IMR-90 (cell line): ENCODE data around the gene METTL4. TPM values are rescaled to one million over a fixed set of nuclear protein-coding genes. Genes with fewer than 3 reads are reported as not detected.

Experiments used
- ATAC-seq: fragments of 200-7000 bp; cut with Tn5 transposase; 2 replicates; pipeline ENCODE4 v1.9.1; 2020; ENCODE audit warnings: low read depth, mild to moderate bottlenecking, moderate library complexity
- BruUV-seq: library from RNA; stranded (reverse); fragments of 400-500 nt; replicated peaks from 2 replicates; lab custom pipeline; 2021; lab: Mats Ljungman, UMichigan
- CTCF ChIA-PET: fragments of 300-600 bp; formaldehyde crosslinking; extraction: SDS; loops from one replicate; lab custom pipeline; 2021; ENCODE audit warnings: antibody characterized with exemption; lab: Yijun Ruan, JAX
- POLR2A ChIA-PET: fragments of 300-600 bp; sonication (Branson Sonifier 250); formaldehyde crosslinking; loops from one replicate; lab custom pipeline; 2022; ENCODE audit warnings: antibody characterized with exemption; ENCODE audit not compliant: unreplicated experiment; lab: Charles Lee
- DNase-seq: peaks from one replicate; pipeline ENCODE4 v3.0.0; 2013
- H2AFZ ChIP-seq: replicated peaks from 2 replicates; pipeline ENCODE3; 2013; ENCODE audit warnings: low read length, mild to moderate bottlenecking; ENCODE audit not compliant: poor library complexity
- H2AK5ac ChIP-seq: 2 replicates; pipeline ENCODE4 v1.6.1; 2013; ENCODE audit warnings: low read depth, low read length, inconsistent platforms
- H2AK9ac ChIP-seq: replicated peaks from 2 replicates; pipeline ENCODE3; 2013; ENCODE audit warnings: mild to moderate bottlenecking, low read depth, low read length, moderate library complexity; ENCODE audit not compliant: poor library complexity
- H2BK120ac ChIP-seq: 2 replicates; pipeline ENCODE4 v1.6.1; 2013; ENCODE audit warnings: low read depth, low read length, inconsistent platforms
- H2BK15ac ChIP-seq: 3 replicates; pipeline ENCODE4 v1.6.1; 2013; ENCODE audit warnings: low read depth, low read length, inconsistent platforms
- H2BK20ac ChIP-seq: 2 replicates; pipeline ENCODE4 v1.6.1; 2013; ENCODE audit warnings: low read depth, mild to moderate bottlenecking, inconsistent platforms, low read length, moderate library complexity
- H2BK5ac ChIP-seq: 2 replicates; pipeline ENCODE4 v1.6.1; 2013; ENCODE audit warnings: mild to moderate bottlenecking, low read depth, low read length, inconsistent platforms; ENCODE audit not compliant: poor library complexity, severe bottlenecking
- H3K14ac ChIP-seq: replicated peaks from 2 replicates; pipeline ENCODE4 v1.6.1; 2013; ENCODE audit warnings: low read depth, low read length, inconsistent platforms
- H3K18ac ChIP-seq: 2 replicates; pipeline ENCODE4 v1.6.1; 2013; ENCODE audit warnings: low read depth, low read length, control low read depth
- H3K23ac ChIP-seq: 2 replicates; pipeline ENCODE4 v1.6.1; 2013; ENCODE audit warnings: low read depth, low read length, inconsistent platforms
- H3K27ac ChIP-seq: 2 replicates; pipeline ENCODE4 v1.5.1; 2013; ENCODE audit warnings: mild to moderate bottlenecking, control low read depth, low read length; ENCODE audit not compliant: insufficient read depth
- H3K27me3 ChIP-seq: 2 replicates; pipeline ENCODE4 v1.6.1; 2013; ENCODE audit warnings: low read length; ENCODE audit not compliant: control insufficient read depth, insufficient read depth
- H3K36me3 ChIP-seq: 2 replicates; pipeline ENCODE4 v1.6.1; 2013; ENCODE audit warnings: low read length, mixed read lengths; ENCODE audit not compliant: control insufficient read depth, insufficient read depth
- H3K4ac ChIP-seq: 2 replicates; pipeline ENCODE4 v1.6.1; 2013; ENCODE audit warnings: low read depth, low read length, inconsistent platforms
- H3K4me1 ChIP-seq: 2 replicates; pipeline ENCODE4 v1.6.1; 2013; ENCODE audit warnings: low read length, mixed read lengths; ENCODE audit not compliant: control insufficient read depth, insufficient read depth
- H3K4me2 ChIP-seq: 2 replicates; pipeline ENCODE4 v1.6.1; 2013; ENCODE audit warnings: low read depth, mild to moderate bottlenecking, control low read depth, low read length, moderate library complexity
- H3K4me3 ChIP-seq: 2 replicates; pipeline ENCODE4 v1.5.1; 2013; ENCODE audit warnings: low read depth, mild to moderate bottlenecking, control low read depth, low read length, moderate library complexity; ENCODE audit not compliant: insufficient read depth
- H3K56ac ChIP-seq: 2 replicates; pipeline ENCODE4 v1.6.1; 2013; ENCODE audit warnings: low read length, inconsistent platforms; ENCODE audit not compliant: insufficient read depth; ENCODE audit errors: extremely low read depth
- H3K79me1 ChIP-seq, 2 experiments: 2 replicates each; pipeline ENCODE4 v1.6.1; 2013; ENCODE audit warnings: low read length in 2 of 2, inconsistent platforms in 1 of 2, low read depth in 1 of 2
- H3K9ac ChIP-seq: 2 replicates; pipeline ENCODE4 v1.6.1; 2013; ENCODE audit warnings: low read depth, low read length, control low read depth
- H3K9me1 ChIP-seq: 2 replicates; pipeline ENCODE4 v1.6.1; 2013; ENCODE audit warnings: low read length, inconsistent platforms; ENCODE audit not compliant: insufficient read depth
- H3K9me3 ChIP-seq: 2 replicates; pipeline ENCODE4 v1.6.1; 2013; ENCODE audit warnings: low read length; ENCODE audit not compliant: control insufficient read depth, insufficient read depth
- H4K20me1 ChIP-seq: 2 replicates; pipeline ENCODE4 v1.6.1; 2013; ENCODE audit warnings: low read length, inconsistent platforms; ENCODE audit not compliant: insufficient read depth
- H4K5ac ChIP-seq: 2 replicates; pipeline ENCODE4 v1.6.1; 2013; ENCODE audit warnings: mild to moderate bottlenecking, low read depth, low read length, control low read depth
- H4K8ac ChIP-seq, 2 experiments: 2 replicates each; pipeline ENCODE4 v1.6.1; 2013; ENCODE audit warnings: low read depth in 2 of 2, low read length in 2 of 2, control low read depth in 1 of 2, inconsistent platforms in 1 of 2
- H4K91ac ChIP-seq: 2 replicates; pipeline ENCODE4 v1.6.1; 2013; ENCODE audit warnings: low read depth, low read length, inconsistent platforms; ENCODE audit not compliant: insufficient read depth
- BHLHE40 ChIP-seq: fragments of 150-350 bp; IDR thresholded peaks from 2 replicates; pipeline ENCODE4 v1.6.1; 2016; ENCODE audit warnings: mild to moderate bottlenecking, low read depth, low read length
- CEBPB ChIP-seq: IDR thresholded peaks from 2 replicates; pipeline ENCODE4 v1.6.1; 2012; ENCODE audit warnings: low read depth, low read length, improper control_type of control experiment
- CHD1 ChIP-seq: IDR thresholded peaks from 2 replicates; pipeline ENCODE4 v1.6.1; 2012; ENCODE audit warnings: low read depth, low read length, improper control_type of control experiment
- CTCF ChIP-seq: conservative IDR thresholded peaks from 2 replicates; pipeline ENCODE4 v1.5.1; 2012; ENCODE audit warnings: mild to moderate bottlenecking, low read depth, low read length, improper control_type of control experiment
- ELK1 ChIP-seq: fragments of 150-350 bp; IDR thresholded peaks from 2 replicates; pipeline ENCODE4 v1.6.1; 2016; ENCODE audit warnings: low read depth, mild to moderate bottlenecking, low read length, moderate library complexity, borderline replicate concordance
- MAFK ChIP-seq: IDR thresholded peaks from 2 replicates; pipeline ENCODE4 v1.6.1; 2012; ENCODE audit warnings: low read depth, low read length, improper control_type of control experiment
- MXI1 ChIP-seq: IDR thresholded peaks from 2 replicates; pipeline ENCODE4 v1.6.1; 2012; ENCODE audit warnings: low read depth, mild to moderate bottlenecking, low read length, moderate library complexity, borderline replicate concordance
- NFE2L2 ChIP-seq: fragments of 150-350 bp; IDR thresholded peaks from 2 replicates; pipeline ENCODE4 v1.6.1; 2016; ENCODE audit warnings: low read depth, mild to moderate bottlenecking, low read length
- POLR2A ChIP-seq: IDR thresholded peaks from 2 replicates; pipeline ENCODE4 v1.6.1; 2012; ENCODE audit warnings: mild to moderate bottlenecking, low read depth, low read length
- RAD21 ChIP-seq: IDR thresholded peaks from 2 replicates; pipeline ENCODE4 v1.6.1; 2012; ENCODE audit warnings: low read length, improper control_type of control experiment
- RCOR1 ChIP-seq: IDR thresholded peaks from 2 replicates; pipeline ENCODE4 v1.6.1; 2012; ENCODE audit warnings: mild to moderate bottlenecking, low read length, improper control_type of control experiment; ENCODE audit not compliant: insufficient replicate concordance
- RFX5 ChIP-seq: IDR thresholded peaks from 2 replicates; pipeline ENCODE4 v1.8.0; 2012; ENCODE audit warnings: low read depth, mild to moderate bottlenecking, low read length, moderate library complexity
- SMC3 ChIP-seq: fragments of 150-350 bp; IDR thresholded peaks from 2 replicates; pipeline ENCODE4 v1.6.1; 2016; ENCODE audit warnings: low read depth, mild to moderate bottlenecking, antibody characterized with exemption, low read length, moderate library complexity
- USF2 ChIP-seq: fragments of 150-350 bp; IDR thresholded peaks from 2 replicates; pipeline ENCODE4 v1.6.1; 2017; ENCODE audit warnings: mild to moderate bottlenecking, antibody characterized with exemption, low read length, low read depth
- WGBS, 2 experiments: methylation state at CpG; one replicate each; pipeline versions ENCODE4 v1.1.5 to v1.1.7; 2013; ENCODE audit warnings: missing lambda C conversion rate in 2 of 2; ENCODE audit not compliant: insufficient read length in 1 of 2; ENCODE audit errors: extremely low coverage in 2 of 2; 5-methylcytosine and 5-hydroxymethylcytosine counted together
- dilution Hi-C: fragments of 300-500 bp; cut with HindIII; formaldehyde crosslinking; loops from one replicate; pipeline ENCODE4 v1.14.3; 2018; ENCODE audit warnings: low sequenced_read_pairs; ENCODE audit not compliant: unreplicated experiment
- in situ Hi-C: fragments of 300-500 bp; cut with MboI; formaldehyde crosslinking; loops from 3 replicates; pipeline ENCODE4 v1.14.3; 2019; ENCODE audit warnings: low sequenced_read_pairs, inconsistent platforms, mixed read lengths
- intact Hi-C: fragments of 100-400 bp; cut with micrococcal nuclease; formaldehyde crosslinking; loops from 2 replicates; pipeline ENCODE4 v1.10.0; 2022
- polyA plus RNA-seq, 3 experiments: library from polyadenylated mRNA; depleted of rRNA; stranded (reverse); fragments of >200 nt; gene quantifications; 2 replicates each; pipeline ENCODE4 v1.2.3, GENCODE V29; 2012; ENCODE audit warnings: low replicate concordance in 1 of 3
- total RNA-seq: library from RNA; depleted of rRNA; stranded (reverse); fragments of >200 nt; gene quantifications from 2 replicates; pipeline ENCODE4 v1.2.3, GENCODE V29; 2012

The METTL4 gene
- total and polyA plus RNA-seq, 2 of the 4 experiments (the other 2 are of a cell fraction): 4.9 to 5.4 TPM

GRCh38 chr18:2618009-2618408 is 46.7 kb upstream of the METTL4 start:
- Histone ChIP-seq H2BK120ac (no peak overlapping the region), H3K4ac (no peak overlapping the region), H4K20me1 (no peaks in the 10 kb centered on the region), H4K91ac (no peak overlapping the region), H3K4me3 (no peak overlapping the region), H4K8ac (no peak overlapping the region), H3K18ac (no peak overlapping the region), H3K79me1 (no peaks in the 10 kb centered on the region; a peak in 1 of 4 replicates), H3K9ac (no peak overlapping the region), H4K5ac (no peak overlapping the region), H3K23ac (no peak overlapping the region), H2AFZ (no peak overlapping the region), H3K27me3 (no peaks in the 10 kb centered on the region), H3K4me1 (no peaks in the 10 kb centered on the region), H3K9me3 (no peaks in the 10 kb centered on the region), H3K9me1 (no peaks in the 10 kb centered on the region), H2AK5ac (no peak overlapping the region), H2BK20ac (no peak overlapping the region), H2BK5ac (no peak overlapping the region), H3K27ac (no peak overlapping the region), H3K56ac (no peak overlapping the region), H3K4me2 (no peak overlapping the region), H3K36me3 (peaks cover 2% of the 10 kb centered on the region), H3K14ac (no peak overlapping the region), H2BK15ac (no peak overlapping the region), H2AK9ac (no peak overlapping the region)
- DNase-seq (peak; percentile 27), ATAC-seq (peak; percentile 60)
- BruUV-seq: no TSS peak
- TF ChIP-seq BHLHE40 (no peak), NFE2L2 (no peak), MAFK (no peak), POLR2A (no peak), USF2 (no peak), SMC3 (no peak), CTCF (no peak), RFX5 (no peak), ELK1 (no peak), CEBPB (no peak), CHD1 (no peak), MXI1 (no peak), RAD21 (no peak), RCOR1 (no peak)
- no CpG with 5 or more reads among the region's 4 CpGs for WGBS, 2 experiments
- CTCF ChIA-PET: no interaction called here
- POLR2A ChIA-PET: no interaction called here
- intact Hi-C loops (no loop called here), in situ Hi-C loops (no loop called here), dilution Hi-C loops (no loop called here)
